GM15510 (cell line): ENCODE measurements around the gene EFCAB8.

Source experiments
- POLR2A ChIP-seq: IDR thresholded peaks from 3 replicates; pipeline ENCODE4 v1.6.1; 2011; ENCODE audit warnings: borderline replicate concordance; ENCODE audit not compliant: insufficient read length; ENCODE audit errors: extremely low read depth

EFCAB8 gene

DNA sequence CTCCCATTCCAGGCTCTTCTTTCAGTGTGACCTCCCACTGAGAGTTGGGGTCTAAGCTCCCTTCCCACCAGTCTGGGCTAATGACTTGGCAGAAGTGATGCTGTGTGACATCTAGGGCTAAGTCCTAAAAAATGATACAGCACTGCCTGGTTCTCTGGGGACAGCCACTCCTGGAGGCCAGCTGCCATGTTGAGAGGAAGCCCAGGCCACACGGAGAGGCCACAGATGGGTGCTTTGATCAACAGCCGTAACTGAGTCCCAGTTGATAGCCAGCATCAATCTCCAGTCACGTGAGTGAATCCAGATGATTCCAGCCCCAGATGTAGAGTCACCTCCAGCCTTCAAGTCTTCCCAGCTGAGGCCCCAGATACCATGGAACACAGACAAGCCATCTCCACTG lies 131.7 kb downstream of the EFCAB8 start:
- TF ChIP-seq POLR2A = no peak

DNA sequence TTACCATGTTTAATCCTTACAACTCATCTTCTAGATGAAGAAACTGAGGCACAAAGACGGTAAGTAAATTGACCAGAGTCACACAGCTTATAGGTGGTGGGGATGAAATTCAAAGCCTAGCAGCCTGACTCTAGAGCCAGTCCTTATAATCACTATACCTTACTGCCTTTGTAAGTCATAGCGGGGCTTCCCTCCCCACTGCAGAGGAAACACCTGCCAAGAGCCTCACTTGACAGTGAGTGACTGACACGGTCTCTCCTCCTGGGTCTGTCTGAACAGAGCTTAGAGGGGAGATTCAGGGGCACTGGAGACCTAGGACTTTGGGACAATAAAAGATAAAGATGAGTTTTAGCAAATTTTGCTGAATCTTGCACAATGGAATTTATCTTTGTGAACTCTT lies 132.7 kb downstream of the EFCAB8 start:
- TF ChIP-seq POLR2A = no peak

GRCh38 chr20:32991792-32992641 lies 133.3 kb downstream of the EFCAB8 start:
- TF ChIP-seq POLR2A = no peak

- no peak for TF ChIP-seq POLR2A
Measured at GRCh38 chr20:32993496-32994050, 134.8 kb downstream of the EFCAB8 start.

DNA sequence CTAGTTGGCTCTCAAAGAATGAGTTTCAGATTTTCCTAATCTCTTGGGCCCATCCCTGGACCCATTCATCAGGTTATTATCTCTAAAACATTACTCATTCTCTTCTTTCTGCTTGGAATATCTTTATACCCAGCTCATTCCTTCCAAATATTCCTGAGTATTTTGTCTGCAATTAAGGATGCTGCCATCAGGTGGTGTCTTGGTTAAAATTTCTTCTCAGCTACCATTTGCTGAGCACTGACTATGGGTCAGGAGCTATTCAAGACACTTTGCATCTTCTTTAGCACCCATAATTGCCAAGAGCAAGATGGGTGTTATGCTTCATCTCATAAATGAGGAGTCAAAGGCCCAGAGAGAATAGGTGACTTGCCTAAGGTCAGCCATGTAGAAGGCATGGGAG lies 137.1 kb downstream of the EFCAB8 start:
- TF ChIP-seq POLR2A = no peak

DNA sequence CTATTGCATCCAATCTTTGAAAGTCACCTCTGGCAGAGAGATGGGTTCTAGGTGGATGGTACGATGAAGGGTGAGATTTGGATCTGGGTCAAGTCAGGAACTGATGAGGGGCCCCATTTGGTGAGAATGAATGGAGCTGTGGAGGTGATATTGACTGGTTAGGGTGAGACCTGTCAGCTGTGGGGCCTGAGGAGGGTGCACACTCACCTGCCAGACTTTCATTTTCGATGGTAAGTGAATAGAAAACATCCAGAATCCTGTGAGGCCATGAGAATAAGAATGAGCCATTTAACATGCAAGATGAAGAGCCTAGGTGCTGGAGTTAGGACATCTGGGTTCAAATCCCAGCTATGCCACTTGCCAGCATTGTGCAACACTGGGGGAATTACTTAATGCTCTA lies 138.7 kb downstream of the EFCAB8 start:
- no peak for TF ChIP-seq POLR2A

DNA sequence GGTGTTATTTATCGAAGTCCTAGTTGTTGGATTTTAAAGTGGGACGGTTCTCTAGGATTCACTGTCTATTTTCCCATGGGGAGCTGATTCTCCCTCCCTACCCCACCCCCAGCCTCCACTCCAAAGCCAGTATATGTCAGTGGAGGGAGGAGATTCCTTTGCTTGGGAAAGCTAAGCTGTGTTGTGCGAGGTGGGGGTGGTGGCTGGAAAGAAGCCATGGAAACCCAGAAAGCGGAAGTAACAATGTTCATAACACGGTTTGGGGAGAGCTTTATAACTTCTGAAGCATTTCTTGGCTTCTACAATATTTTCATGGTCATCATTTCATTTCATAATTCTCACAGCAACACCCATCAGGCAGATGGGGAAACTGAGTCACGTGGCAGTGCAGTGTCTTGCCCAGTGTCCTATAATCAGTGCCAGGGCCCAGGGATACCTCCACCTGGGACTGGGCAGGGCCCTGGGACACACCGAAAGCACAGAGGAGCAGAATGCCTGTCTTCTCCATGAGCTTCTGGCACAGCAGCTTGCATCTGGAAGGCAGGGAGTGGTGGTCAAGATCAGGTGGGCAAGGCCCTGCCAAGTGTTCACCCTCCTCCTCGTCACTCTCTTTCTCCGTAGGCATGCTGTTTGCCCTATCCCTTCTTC lies 141.0 kb downstream of the EFCAB8 start:
- no peak for TF ChIP-seq POLR2A

GRCh38 chr20:33000802-33001466 lies 142.2 kb downstream of the EFCAB8 start:
- no peak for TF ChIP-seq POLR2A

- no peak for TF ChIP-seq POLR2A
Measured at GRCh38 chr20:33002087-33002808, 143.5 kb downstream of the EFCAB8 start.

DNA sequence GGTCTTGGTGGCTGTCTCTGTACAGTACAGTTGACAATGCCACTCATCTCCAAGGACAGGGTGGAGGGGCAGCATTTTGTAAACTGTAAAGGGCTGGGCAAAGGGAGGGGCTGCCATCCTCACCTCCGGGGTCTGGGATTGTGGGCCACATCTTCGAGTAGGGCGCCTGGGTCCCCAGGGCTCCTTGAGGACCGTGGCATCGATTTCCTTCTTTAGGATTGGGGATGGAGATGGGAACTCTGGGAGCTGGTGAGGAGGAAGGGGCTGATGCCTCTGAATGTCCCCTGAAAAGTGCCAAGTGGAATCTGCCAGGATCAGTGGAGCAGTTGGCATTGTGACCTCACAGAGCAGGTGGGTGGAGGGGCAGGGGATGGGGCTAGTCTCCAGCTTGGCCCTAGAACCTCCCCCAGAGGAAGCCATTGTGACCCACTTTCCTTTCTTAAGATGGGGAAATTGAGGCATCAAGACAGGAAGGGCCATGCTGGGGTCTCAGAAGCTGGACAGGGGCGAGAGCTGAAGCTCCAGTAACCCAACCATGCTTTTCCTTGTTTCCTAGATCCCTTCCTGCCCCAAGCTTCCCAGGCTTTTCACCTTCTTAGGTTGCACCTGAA lies 145.5 kb downstream of the EFCAB8 start, which contains the start of gene SUN5:
SUN5 (minus strand) TSS at position 293 of the 611 bp plus-strand sequence; CDS start at position 200, 93 bp downstream.
- TF ChIP-seq POLR2A = no peak

DNA sequence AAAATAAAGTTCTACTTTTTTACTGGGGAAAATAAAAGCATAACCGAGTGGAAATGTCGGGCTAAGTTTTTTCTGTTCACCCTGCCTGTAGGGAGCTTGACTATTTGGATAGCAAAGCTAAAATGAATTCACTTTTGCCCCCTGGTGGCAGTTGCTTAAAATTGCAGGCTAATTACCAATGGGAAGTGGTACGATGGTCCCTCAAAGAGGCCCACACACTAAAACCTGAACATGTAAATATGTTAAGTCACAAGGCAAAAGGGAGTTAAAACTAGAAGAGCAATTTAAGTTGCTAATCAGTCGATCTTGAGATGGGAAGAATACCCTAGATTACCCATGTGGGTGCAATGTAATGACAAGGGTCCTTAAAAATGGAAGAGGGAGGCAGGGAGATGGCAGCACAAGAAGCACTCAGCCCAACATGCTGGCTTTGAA lies 146.4 kb downstream of the EFCAB8 start:
- no peak for TF ChIP-seq POLR2A

GRCh38 chr20:33005908-33006775 lies 147.4 kb downstream of the EFCAB8 start:
- no peak for TF ChIP-seq POLR2A

- TF ChIP-seq POLR2A = no peak
Measured at GRCh38 chr20:33006776-33007375, 148.2 kb downstream of the EFCAB8 start.
